CD4-positive, alpha-beta memory T cell (primary cell): ENCODE data around the gene FMN2. TPM values are rescaled to one million over a fixed set of nuclear protein-coding genes. Genes with fewer than 3 reads are reported as not detected.

ENCODE experiments used
- CTCF ChIA-PET: fragments of 350-600 bp; sonication (Branson Sonifier 250); formaldehyde crosslinking; loops from one replicate; lab custom pipeline; 2021; ENCODE audit warnings: inconsistent platforms; ENCODE audit not compliant: partially characterized antibody; lab: Charles Lee
- POLR2A ChIA-PET: fragments of 350-600 bp; sonication (Branson Sonifier 250); formaldehyde crosslinking; loops from one replicate; lab custom pipeline; 2021; ENCODE audit not compliant: partially characterized antibody; lab: Charles Lee
- DNase-seq, 5 donors: peaks; one replicate each; pipeline versions ENCODE4 v3.0.0 to v3.0.0-alpha.2; 2020 to 2022; ENCODE audit warnings: mixed read lengths in 1 of 5
- H3K27ac ChIP-seq: one replicate; pipeline ENCODE4 v1.7.0; 2013; ENCODE audit warnings: low read depth, low read length
- H3K27me3 ChIP-seq: 2 replicates; pipeline ENCODE4 v1.7.0; 2013; ENCODE audit warnings: mild to moderate bottlenecking, low read length, moderate library complexity; ENCODE audit not compliant: insufficient read depth
- H3K36me3 ChIP-seq: 2 replicates; pipeline ENCODE4 v1.7.0; 2013; ENCODE audit warnings: mild to moderate bottlenecking, low read length, moderate library complexity; ENCODE audit not compliant: insufficient read depth
- H3K4me1 ChIP-seq: 2 replicates; pipeline ENCODE4 v1.7.0; 2013; ENCODE audit warnings: mild to moderate bottlenecking, low read length, moderate library complexity; ENCODE audit not compliant: insufficient read depth
- H3K4me3 ChIP-seq, 2 donors: one replicate each; pipeline ENCODE4 v1.7.0; 2013; ENCODE audit warnings: low read length in 2 of 2, mild to moderate bottlenecking in 1 of 2
- H3K9me3 ChIP-seq, 2 donors: one replicate each; pipeline ENCODE4 v1.7.0; 2013; ENCODE audit warnings: low read length in 2 of 2, control low read depth in 1 of 2; ENCODE audit not compliant: control insufficient read depth in 1 of 2
- H3K27ac Mint-ChIP-seq, 7 donors: one replicate each; pipeline ENCODE4 v1.8.0; 2020 to 2021; ENCODE audit warnings: mixed read lengths in 7 of 7, mild to moderate bottlenecking in 6 of 7, inconsistent platforms in 3 of 7, moderate library complexity in 3 of 7
- H3K27me3 Mint-ChIP-seq, 2 donors: one replicate each; pipeline ENCODE4 v1.8.0; 2020 to 2021; ENCODE audit warnings: mixed read lengths in 2 of 2
- H3K36me3 Mint-ChIP-seq, 2 donors: one replicate each; pipeline ENCODE4 v1.8.0; 2020 to 2021; ENCODE audit warnings: mixed read lengths in 2 of 2, inconsistent platforms in 1 of 2, mild to moderate bottlenecking in 1 of 2
- H3K4me1 Mint-ChIP-seq, 4 donors: one replicate each; pipeline ENCODE4 v1.8.0; 2020 to 2021; ENCODE audit warnings: mixed read lengths in 4 of 4, mild to moderate bottlenecking in 1 of 4
- H3K4me3 Mint-ChIP-seq, 8 donors: one replicate each; pipeline ENCODE4 v1.8.0; 2020 to 2021; ENCODE audit warnings: mixed read lengths in 8 of 8, mild to moderate bottlenecking in 7 of 8, moderate library complexity in 6 of 8, inconsistent platforms in 3 of 8
- H3K9me3 Mint-ChIP-seq, 8 donors: one replicate each; pipeline ENCODE4 v1.8.0; 2020 to 2021; ENCODE audit warnings: mixed read lengths in 8 of 8, mild to moderate bottlenecking in 5 of 8, inconsistent platforms in 3 of 8, moderate library complexity in 1 of 8
- intact Hi-C: fragments of 100-400 bp; cut with micrococcal nuclease; formaldehyde crosslinking; loops from one replicate; pipeline ENCODE4 v1.15.1; 2023
- polyA plus RNA-seq, 2 donors: library from polyadenylated mRNA; unstranded; fragments of 300-500 nt; fragmentation: Illumina TruSeq; gene quantifications; one replicate each; pipeline ENCODE4 v1.2.3, GENCODE V29; 2021
- total RNA-seq, 2 experiments: library from RNA; stranded (reverse); gene quantifications; one replicate each; pipeline ENCODE4 v1.2.3, GENCODE V29; 2021

Gene FMN2
- total and polyA plus RNA-seq, 4 experiments from 2014 or later, result not detected

GRCh38 chr1:240497908-240498307 is 406.2 kb downstream of the FMN2 start:
- POLR2A ChIA-PET, result no interaction called here

GRCh38 chr1:240498335-240498734 is 406.7 kb downstream of the FMN2 start:
- no peak overlapping the region for H3K4me3 ChIP-seq
- H3K36me3 ChIP-seq, result no peaks in the 10 kb centered on the region
- no peaks in the 10 kb centered on the region for H3K4me1 ChIP-seq
- Mint-ChIP-seq H3K27me3 (no peaks in the 10 kb centered on the region), H3K4me1 (peaks cover 0 to 10% (median 2%) of the 10 kb centered on the region in 4 donors), H3K4me3 (no peak overlapping the region), H3K27ac (no peak overlapping the region), H3K9me3 (peaks cover 0 to 5% (median 0%) of the 10 kb centered on the region in 8 donors), H3K36me3 (no peaks in the 10 kb centered on the region)
- ChIA-PET POLR2A (no interaction called here), CTCF (no interaction called here)
- no peak overlapping the region for H3K27ac ChIP-seq
- DNase-seq, result no peak
- intact Hi-C loops, result no loop called here
- H3K27me3 ChIP-seq, result no peaks in the 10 kb centered on the region
- no peaks in the 10 kb centered on the region for H3K9me3 ChIP-seq

More at GRCh38 chr1:240497908-240498307, 406.2 kb downstream of the FMN2 start:
- no peak for DNase-seq
- H3K4me3 Mint-ChIP-seq, result no peak overlapping the region
- no peaks in the 10 kb centered on the region for H3K27me3 Mint-ChIP-seq
- Histone ChIP-seq H3K27ac (no peak overlapping the region), H3K36me3 (no peaks in the 10 kb centered on the region), H3K4me3 (no peak overlapping the region), H3K27me3 (no peaks in the 10 kb centered on the region), H3K4me1 (no peaks in the 10 kb centered on the region), H3K9me3 (no peaks in the 10 kb centered on the region)
- intact Hi-C loops, result no loop called here
- H3K9me3 Mint-ChIP-seq, result peaks cover 0 to 5% (median 0%) of the 10 kb centered on the region in 8 donors
- peaks cover 0 to 10% (median 2%) of the 10 kb centered on the region in 4 donors for H3K4me1 Mint-ChIP-seq
- CTCF ChIA-PET, result no interaction called here
- H3K27ac Mint-ChIP-seq, result no peak overlapping the region
- no peaks in the 10 kb centered on the region for H3K36me3 Mint-ChIP-seq

- H3K27me3 Mint-ChIP-seq, result no peaks in the 10 kb centered on the region
- H3K4me3 Mint-ChIP-seq, result no peak overlapping the region
- no peaks in the 10 kb centered on the region for H3K36me3 Mint-ChIP-seq
- peaks cover 0 to 5% (median 0%) of the 10 kb centered on the region in 8 donors for H3K9me3 Mint-ChIP-seq
- no peak overlapping the region for H3K27ac Mint-ChIP-seq
- intact Hi-C loops, result no loop called here
- ChIA-PET CTCF (no interaction called here), POLR2A (no interaction called here)
- H3K27ac ChIP-seq, result no peak overlapping the region
- no peaks in the 10 kb centered on the region for H3K27me3 ChIP-seq
- peaks cover 0 to 10% (median 2%) of the 10 kb centered on the region in 4 donors for H3K4me1 Mint-ChIP-seq
- H3K4me1 ChIP-seq, result no peaks in the 10 kb centered on the region
- H3K36me3 ChIP-seq, result no peaks in the 10 kb centered on the region
- no peak overlapping the region for H3K4me3 ChIP-seq
- H3K9me3 ChIP-seq, result no peaks in the 10 kb centered on the region
- DNase-seq, result no peak
Observed at GRCh38 chr1:240499012-240499411, 407.3 kb downstream of the FMN2 start.

DNA sequence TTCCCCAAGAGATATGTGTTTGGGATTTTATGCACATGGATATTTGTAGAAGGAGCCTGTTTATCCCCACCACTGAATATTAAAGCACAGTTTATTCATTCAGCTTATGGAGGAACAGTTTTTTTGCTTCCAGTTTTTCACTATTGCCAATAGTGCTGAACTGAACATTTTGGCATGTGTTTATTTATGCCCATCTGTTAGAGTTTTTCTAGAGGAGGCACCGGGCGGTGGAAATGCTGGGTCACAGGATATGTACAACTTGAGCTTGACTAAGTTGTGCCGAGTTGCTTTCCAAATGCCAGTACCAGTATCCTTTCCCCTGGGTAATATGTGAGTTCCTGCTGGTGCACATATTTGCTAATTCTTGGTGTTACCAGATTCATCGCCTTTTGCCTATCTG is 409.0 kb downstream of the FMN2 start:
- H3K27ac Mint-ChIP-seq, result no peak overlapping the region
- CTCF ChIA-PET, result no interaction called here

GRCh38 chr1:240501115-240501514 is 409.4 kb downstream of the FMN2 start:
- Histone ChIP-seq H3K27me3 (no peaks in the 10 kb centered on the region), H3K9me3 (no peaks in the 10 kb centered on the region), H3K4me1 (no peaks in the 10 kb centered on the region), H3K27ac (no peak overlapping the region), H3K36me3 (no peaks in the 10 kb centered on the region), H3K4me3 (no peak overlapping the region)
- POLR2A ChIA-PET, result no interaction called here
- peaks cover 0 to 10% (median 2%) of the 10 kb centered on the region in 4 donors for H3K4me1 Mint-ChIP-seq
- DNase-seq, result no peak
- intact Hi-C loops, result no loop called here
- no peak overlapping the region for H3K4me3 Mint-ChIP-seq
- H3K27ac Mint-ChIP-seq, result no peak overlapping the region
- H3K27me3 Mint-ChIP-seq, result no peaks in the 10 kb centered on the region
- H3K36me3 Mint-ChIP-seq, result no peaks in the 10 kb centered on the region
- H3K9me3 Mint-ChIP-seq, result peaks cover 0 to 5% (median 0%) of the 10 kb centered on the region in 8 donors
- CTCF ChIA-PET, result no interaction called here

More for the DNA sequence above, 409.0 kb downstream of the FMN2 start:
- Histone ChIP-seq H3K4me1 (no peaks in the 10 kb centered on the region), H3K27me3 (no peaks in the 10 kb centered on the region), H3K4me3 (no peak overlapping the region), H3K27ac (no peak overlapping the region), H3K9me3 (no peaks in the 10 kb centered on the region), H3K36me3 (no peaks in the 10 kb centered on the region)
- no peak for DNase-seq
- peaks cover 0 to 10% (median 2%) of the 10 kb centered on the region in 4 donors for H3K4me1 Mint-ChIP-seq
- peaks cover 0 to 5% (median 0%) of the 10 kb centered on the region in 8 donors for H3K9me3 Mint-ChIP-seq
- no peaks in the 10 kb centered on the region for H3K27me3 Mint-ChIP-seq
- H3K4me3 Mint-ChIP-seq, result no peak overlapping the region
- no peaks in the 10 kb centered on the region for H3K36me3 Mint-ChIP-seq
- intact Hi-C loops, result no loop called here
- POLR2A ChIA-PET, result no interaction called here

DNA sequence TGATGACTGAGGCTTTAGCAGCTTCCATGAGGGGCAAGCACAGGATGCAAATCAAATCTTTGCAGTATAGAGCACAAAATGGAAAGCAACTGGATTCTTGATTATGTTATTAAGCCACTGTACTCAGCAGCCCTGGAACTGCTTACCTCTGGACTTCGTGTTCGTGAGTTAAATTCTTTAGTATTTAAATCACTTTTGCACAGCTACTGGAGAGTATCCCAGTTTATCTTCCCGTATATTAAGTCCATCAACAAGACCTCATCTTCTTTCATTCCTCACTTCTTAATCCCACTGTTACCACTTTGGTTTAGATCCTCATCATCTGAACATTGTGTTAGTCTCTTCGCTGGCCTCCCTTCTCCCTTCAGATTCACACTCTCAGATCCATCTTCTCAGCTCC is 411.4 kb downstream of the FMN2 start:
- no peaks in the 10 kb centered on the region for H3K36me3 Mint-ChIP-seq
- no peaks in the 10 kb centered on the region for H3K9me3 Mint-ChIP-seq
- H3K4me1 Mint-ChIP-seq, result peaks cover 0 to 7% (median 1%) of the 10 kb centered on the region in 4 donors
- intact Hi-C loops, result no loop called here
- no peaks in the 10 kb centered on the region for H3K36me3 ChIP-seq
- H3K27me3 ChIP-seq, result no peaks in the 10 kb centered on the region
- no peak overlapping the region for H3K27ac ChIP-seq
- CTCF ChIA-PET, result no interaction called here
- H3K4me1 ChIP-seq, result no peaks in the 10 kb centered on the region
- no peaks in the 10 kb centered on the region for H3K27me3 Mint-ChIP-seq
- POLR2A ChIA-PET, result no interaction called here
- H3K9me3 ChIP-seq, result no peaks in the 10 kb centered on the region
- no peak overlapping the region for H3K4me3 Mint-ChIP-seq
- no peak overlapping the region for H3K4me3 ChIP-seq
- DNase-seq, result no peak
- H3K27ac Mint-ChIP-seq, result no peak overlapping the region

GRCh38 chr1:240503558-240503957 is 411.9 kb downstream of the FMN2 start:
- Histone ChIP-seq H3K4me3 (no peak overlapping the region), H3K27me3 (no peaks in the 10 kb centered on the region), H3K36me3 (no peaks in the 10 kb centered on the region), H3K4me1 (no peaks in the 10 kb centered on the region), H3K9me3 (no peaks in the 10 kb centered on the region), H3K27ac (no peak overlapping the region)
- CTCF ChIA-PET, result no interaction called here
- Mint-ChIP-seq H3K27me3 (no peaks in the 10 kb centered on the region), H3K4me3 (no peak overlapping the region), H3K27ac (no peak overlapping the region), H3K36me3 (no peaks in the 10 kb centered on the region), H3K4me1 (peaks cover 0 to 3% (median 0%) of the 10 kb centered on the region in 4 donors), H3K9me3 (no peaks in the 10 kb centered on the region)
- POLR2A ChIA-PET, result no interaction called here
- no peak for DNase-seq
- intact Hi-C loops, result no loop called here

GRCh38 chr1:240506176-240506575 is 414.5 kb downstream of the FMN2 start:
- Mint-ChIP-seq H3K27ac (no peak overlapping the region), H3K9me3 (peaks cover 0 to 3% (median 0%) of the 10 kb centered on the region in 8 donors), H3K4me3 (no peak overlapping the region), H3K27me3 (no peaks in the 10 kb centered on the region), H3K36me3 (no peaks in the 10 kb centered on the region), H3K4me1 (no peaks in the 10 kb centered on the region)
- Histone ChIP-seq H3K9me3 (no peaks in the 10 kb centered on the region), H3K4me1 (no peaks in the 10 kb centered on the region), H3K27me3 (no peaks in the 10 kb centered on the region), H3K4me3 (no peak overlapping the region), H3K27ac (no peak overlapping the region), H3K36me3 (no peaks in the 10 kb centered on the region)
- intact Hi-C loops, result no loop called here
- ChIA-PET POLR2A (no interaction called here), CTCF (no interaction called here)
- no peak for DNase-seq
